GM21786 (cell line): ENCODE data around the gene PGAM2.

ENCODE experiments used
- ATAC-seq: cut with Tn5 transposase; IDR thresholded peaks from one replicate; pipeline ENCODE4 v1.9.1; 2021; ENCODE audit not compliant: unreplicated experiment

PGAM2 gene

GRCh38 chr7:44086627-44087026 lies 21.3 kb upstream of the PGAM2 start:
- no peak for ATAC-seq

DNA sequence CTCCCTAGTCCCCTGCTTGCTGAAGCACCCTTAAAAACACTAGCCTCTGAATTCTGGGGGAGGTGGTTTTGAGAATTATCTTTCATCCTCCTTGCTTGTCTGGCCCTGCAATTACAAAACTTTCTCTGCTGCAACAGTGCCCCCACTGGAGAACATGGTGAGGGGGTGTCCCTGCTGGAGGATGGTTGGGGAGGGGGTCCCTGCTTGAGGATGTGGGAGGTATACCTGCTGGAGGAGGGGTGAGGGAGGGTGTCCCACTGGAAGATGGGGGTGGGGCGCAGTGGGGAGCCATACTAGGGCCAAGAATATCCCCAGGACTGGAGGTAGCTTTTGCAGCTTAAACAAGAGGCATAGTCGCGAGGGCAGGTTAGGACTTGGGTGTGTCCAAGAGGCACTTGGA lies 20.2 kb upstream of the PGAM2 start:
- no peak for ATAC-seq

- ATAC-seq = no peak
Observed at GRCh38 chr7:44084701-44085100, 19.3 kb upstream of the PGAM2 start.

DNA sequence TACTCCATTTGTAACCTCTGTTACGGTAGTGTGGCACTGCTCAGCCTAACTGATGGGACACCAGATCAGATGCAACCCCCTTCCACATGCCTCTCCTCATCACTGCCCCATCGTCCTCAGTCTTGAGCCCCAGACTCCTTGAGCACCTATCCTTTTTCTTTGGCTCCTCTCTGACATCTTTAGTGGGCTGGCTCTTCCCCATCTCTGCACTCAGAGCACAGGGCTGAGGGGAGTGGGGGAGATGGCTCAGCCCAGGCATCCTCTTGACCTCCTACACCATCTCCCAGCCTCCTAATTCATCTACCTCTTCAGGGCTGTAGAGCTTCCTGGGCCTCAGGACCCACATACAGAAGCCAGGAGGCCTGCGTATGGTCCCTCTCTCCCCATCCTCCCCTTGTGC lies 18.4 kb upstream of the PGAM2 start:
- ATAC-seq = no peak

DNA sequence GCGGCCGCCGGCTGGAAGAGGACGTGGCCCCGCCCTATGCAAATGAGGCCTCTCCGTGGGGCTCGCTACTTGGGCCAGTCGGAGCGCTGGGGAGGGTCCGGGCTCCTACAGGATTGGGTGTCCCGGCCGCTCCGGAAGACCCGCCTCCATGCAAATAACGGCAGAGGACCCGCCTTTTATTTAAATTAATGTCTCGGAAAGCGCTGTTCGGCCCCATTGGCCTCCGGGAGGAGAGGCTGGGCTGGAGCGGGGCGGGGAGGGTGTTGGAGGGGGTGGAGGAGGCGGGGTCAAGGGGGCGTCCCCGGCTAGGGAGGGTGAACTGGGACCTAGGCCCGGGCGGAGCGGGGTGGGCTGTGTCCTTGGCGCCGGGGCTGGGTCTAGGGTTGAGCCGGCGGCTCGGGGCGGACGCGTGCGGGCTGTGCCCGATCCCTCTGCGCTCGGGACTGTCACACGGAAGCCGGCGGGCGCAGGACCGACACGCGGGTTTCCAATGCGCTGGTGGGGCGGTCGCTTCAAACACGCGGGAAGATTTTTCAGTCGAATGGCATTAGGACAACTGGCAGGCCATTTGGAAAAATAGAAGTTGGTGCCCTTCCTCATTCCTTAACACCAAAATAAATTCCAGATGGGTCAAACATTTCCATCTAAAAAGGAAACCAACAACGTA lies 17.3 kb upstream of the PGAM2 start:
- ATAC-seq = peak; percentile 94

DNA sequence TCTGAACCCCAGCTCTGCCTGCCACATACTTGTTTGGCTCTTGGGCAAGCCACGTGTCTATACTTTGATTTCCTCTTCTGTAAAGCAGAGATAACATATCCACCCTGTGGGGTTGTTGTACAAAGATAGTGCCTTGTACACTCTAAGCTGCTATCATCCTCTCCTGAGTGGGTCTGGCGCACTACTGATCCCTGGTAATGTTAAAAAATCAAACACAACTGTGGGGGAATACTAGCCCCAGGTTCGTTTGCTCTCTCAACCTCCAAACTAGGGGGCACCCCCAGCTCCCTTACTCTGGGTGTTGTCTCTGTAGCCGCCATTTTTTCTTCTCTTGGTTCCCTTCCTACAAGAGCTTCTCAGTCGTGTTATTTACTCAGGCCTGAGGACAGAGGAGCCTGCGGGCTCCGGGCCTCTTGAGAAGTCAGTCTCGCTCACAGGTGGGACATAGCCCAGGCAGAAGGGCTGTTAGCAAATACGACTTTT lies 15.9 kb upstream of the PGAM2 start:
- no peak for ATAC-seq

DNA sequence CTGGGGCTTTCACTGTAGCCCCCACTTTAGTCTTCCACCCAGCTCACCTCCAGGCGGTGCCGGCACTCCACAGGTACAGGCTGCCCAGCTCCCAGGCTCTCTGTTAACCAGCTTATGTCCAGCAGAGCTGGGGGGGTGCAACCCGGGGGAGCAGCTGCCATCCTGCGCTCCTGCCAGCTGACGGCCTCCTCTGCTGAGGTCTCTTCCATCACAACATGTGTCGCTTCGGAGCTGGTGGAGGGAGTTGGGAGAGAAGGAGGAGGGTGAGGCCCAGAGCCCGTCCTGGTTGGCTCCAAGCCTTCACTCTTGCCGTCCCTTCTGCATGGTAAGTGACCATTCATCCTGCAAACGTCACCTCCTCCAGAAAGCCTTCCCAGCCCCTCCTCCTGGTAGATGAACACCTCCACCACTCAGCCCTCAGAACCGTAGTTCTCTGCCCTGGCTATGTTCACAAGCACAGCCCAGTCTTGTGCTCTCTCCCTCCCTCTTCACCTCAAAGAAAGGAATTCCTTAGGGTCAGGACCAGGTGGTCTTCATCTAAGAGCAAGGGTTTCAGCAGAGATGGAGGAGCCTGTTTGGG lies 15.4 kb upstream of the PGAM2 start:
- ATAC-seq = no peak

- ATAC-seq = no peak
Observed at GRCh38 chr7:44080118-44080517, 14.8 kb upstream of the PGAM2 start.

DNA sequence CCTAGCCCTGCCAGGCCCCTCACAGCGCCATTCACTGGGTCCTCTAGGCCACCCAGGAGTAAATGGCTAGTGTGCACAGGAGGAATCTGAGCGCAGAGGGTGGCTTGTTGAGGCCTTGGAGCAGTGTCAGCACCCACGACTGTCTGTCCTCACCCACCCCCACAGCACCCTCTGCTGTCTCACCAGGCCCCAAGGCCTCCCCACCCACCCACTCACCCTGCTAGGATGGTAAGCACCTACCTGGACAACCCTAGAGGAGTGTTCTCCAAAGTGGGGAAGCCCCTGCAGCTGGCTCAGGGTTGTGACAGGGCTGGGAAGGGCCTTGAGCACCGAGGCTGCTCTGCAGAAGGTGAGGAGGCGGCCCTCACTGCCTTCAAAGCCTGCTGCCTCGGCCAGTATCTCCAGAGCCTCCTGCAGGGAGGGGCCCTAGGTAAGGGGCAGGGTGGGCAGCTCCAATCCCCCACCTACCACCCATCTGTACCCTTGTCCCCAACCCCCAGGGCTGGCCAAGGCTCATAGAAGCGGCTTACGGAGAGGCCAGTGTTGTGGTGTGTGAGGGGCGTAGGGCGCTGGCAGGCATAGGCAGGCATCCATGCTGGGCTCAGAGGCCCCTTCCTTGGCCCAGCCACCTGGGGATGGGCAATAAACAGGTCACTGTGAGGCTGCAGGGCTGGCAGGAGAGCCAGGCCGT lies 14.1 kb upstream of the PGAM2 start:
- no peak for ATAC-seq

DNA sequence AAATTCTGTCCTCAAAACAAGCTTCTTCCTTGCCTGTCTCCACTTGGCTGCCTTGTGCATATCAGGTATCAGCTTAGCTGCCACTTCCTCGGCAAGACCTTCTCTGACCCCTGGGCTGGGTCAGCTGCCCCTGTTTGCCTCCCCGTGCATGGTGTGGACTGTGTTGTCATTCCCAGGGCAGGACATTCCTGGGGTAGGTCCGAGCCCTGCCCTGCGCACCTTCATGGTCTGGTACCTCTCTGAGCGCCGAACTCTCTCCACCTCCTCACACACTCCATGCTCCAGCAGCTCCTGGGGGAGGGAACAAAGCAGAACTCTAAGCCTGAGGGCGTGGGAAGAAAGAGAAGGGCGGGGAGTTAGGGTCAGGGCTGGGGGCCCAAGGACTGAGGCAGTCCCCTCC lies 13.2 kb upstream of the PGAM2 start:
- no peak for ATAC-seq

DNA sequence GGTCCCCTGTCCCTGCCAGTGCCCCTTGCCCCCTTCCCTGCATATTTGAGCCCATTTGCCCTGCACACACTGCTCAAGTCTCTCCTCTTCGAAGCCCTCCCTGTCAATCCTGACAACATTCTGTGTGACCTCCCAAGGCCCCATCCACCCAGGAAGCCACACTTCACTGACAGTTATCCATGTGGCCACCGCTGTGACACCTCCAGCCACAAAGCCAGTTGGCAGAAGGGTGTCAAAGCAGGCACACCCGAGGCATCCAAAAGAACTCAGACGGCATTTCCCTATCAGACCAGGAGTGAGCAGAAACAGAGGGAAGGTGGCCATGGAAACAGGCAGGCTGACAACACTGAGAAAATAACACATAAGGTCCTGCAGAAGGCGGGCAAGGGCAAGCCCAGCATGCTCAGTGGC lies 12.3 kb upstream of the PGAM2 start:
- no peak for ATAC-seq

DNA sequence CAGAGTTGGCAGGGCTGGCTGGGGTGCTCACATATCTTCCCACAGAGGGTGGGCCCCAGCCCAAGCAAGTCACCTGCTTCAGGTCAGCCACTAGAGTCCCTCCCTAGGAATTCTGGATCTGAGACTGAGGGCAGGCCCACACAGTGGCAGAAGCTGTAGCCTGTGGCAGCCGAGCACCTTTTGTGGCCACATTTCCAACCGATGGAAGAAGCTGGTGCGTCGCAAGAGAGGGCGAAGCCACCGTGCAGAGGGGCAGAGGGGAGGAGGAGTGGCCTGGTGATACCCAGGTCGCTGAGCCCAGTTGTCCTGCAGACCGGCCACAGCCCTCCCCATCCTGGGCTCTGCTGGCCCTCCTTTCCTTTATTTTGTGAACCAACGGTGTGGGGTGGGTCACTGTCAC lies 11.7 kb upstream of the PGAM2 start:
- no peak for ATAC-seq

DNA sequence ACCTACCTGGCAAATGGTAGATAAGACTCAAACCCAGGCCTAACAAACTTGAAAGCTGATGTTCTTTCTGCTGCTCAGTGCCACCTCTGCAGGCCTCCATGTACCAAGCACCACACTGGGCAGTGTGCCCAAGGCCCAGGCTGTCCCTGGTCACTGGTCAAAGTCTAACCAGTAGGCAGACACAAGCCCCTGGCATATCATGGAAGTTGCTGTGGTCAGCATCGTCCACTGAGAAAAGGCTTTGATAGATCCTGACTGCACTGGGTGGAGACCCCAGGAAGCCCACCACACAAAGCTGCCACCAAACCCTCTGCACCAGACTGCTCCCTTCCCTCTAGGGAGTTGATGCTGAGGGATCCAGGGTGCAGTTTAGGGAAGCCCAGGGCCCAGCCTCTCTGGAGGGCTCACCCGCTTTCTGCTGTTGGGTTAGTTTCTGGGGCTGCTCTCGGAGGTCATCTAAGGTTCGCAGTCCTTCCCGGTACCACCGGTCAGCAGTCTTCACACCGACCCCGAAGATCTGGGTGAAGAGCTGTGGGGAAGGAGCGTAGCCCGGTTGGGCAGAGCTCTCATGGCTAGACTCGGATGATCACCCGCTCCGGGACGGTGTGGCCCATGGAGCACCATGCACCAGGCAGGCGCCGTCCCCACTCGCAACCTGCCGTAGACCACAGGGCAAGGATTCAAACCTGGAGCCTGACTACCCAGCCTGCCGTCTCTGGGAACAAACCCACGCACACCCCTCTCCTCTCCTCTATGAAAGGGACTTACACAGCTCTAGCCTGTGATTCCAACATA lies 10.9 kb upstream of the PGAM2 start:
- ATAC-seq = no peak

DNA sequence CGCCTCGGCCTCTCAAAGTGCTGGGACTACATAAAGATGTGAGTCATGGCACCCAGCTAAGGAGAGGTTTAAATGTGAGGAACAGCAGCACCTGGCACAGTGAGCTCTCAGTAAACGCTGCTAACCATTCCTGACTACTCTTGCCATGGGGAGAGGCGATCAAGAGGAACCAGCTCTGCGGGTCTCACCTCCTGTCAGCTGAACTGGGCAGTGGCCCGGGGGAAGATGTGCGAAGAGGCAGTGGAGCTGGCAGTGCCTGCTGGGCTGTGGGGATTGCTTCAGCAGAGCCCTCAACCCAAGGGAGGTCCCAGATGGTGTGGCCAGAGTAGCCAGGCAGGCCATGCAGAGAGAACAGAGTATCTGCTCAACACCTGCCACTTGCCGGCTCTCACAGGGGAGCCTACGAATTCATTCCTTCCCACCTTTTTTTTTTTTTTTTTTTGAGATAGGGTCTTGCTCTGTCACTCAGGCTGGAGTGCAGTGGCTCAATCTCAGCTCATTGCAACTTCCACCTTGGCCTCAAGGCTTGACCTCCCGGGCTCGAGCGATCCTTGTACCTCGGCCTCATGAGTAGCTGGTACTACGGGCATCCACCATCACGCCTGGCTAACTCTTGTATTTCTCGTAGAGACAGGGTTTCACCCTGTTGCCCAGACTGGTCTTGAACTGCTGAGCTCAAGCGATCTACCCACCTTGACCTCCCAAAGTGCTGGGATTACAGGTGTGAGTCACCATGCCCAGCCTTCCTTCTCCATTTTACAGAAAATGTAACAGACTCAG lies 10.1 kb upstream of the PGAM2 start:
- no peak for ATAC-seq

DNA sequence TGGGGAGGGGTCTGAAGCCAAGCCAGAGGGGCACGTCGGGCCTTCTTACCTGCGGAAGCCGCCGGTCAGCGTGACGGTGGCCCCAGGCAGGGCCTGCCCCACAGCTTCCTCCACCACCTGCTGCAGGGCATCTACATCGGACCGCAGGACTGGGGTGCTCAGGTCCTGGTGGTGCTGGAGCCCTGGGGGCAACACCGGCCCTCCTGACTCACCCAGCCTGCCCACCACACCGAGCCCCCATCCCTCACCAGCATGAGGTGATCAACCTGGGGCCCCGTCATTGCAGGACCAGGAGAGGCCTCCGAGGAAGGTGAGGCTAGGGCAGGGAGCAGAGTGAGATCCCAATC lies 9.0 kb upstream of the PGAM2 start:
- ATAC-seq = no peak

GRCh38 chr7:44073664-44074348 lies 8.4 kb upstream of the PGAM2 start:
- ATAC-seq = no peak

- no peak for ATAC-seq
Observed at GRCh38 chr7:44072364-44073231, 7.2 kb upstream of the PGAM2 start.

DNA sequence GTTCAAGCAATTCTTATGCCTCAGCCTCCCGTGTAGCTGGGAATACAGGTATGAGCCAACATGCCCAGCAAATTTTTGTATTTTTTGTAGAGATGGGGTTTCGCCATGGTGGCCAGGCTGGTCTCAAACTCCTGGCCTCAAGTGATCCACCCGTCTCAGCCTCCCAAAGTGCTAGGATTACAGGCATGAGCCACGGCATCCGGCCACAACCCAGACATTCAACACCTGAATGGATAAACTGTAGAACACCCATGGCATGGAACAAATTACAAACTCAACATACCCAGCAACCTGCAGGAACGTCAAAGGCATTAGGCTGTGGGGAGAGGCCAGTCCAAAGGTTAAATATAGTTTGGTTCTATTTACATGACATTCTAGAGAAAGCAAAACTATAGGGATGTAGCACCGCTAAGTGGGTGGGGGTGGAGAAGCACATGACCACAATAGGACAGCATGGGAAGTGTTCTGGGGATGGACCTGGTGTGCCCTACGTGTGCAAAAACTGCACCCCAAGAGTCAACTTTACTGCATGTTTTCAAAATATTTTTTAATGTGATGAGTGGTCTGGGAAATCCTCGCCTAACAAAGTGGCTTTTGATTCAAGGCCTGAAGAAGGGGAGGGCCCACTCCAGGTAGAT lies 6.5 kb upstream of the PGAM2 start:
- no peak for ATAC-seq

DNA sequence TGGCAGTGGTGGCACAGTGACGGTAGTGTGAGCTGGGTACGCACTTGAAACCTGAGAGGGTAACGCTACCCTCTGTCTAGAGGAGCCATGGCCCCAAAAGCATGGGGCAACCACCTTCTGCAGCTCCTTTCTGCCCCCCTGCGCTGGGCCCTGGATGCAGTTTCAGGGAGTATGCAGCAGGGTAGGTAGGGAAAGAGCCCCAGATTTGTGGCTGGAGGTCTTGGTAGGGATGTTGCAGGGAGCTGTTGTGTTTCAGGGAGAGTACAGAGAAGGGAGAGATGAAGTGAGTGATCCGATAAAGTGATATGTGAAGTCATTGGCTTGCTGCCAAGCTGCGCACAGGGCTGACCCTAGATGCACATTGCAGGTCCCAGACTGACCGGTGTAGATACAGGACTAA lies 2.7 kb upstream of the PGAM2 start:
- ATAC-seq = no peak
